Cardiac muscle cell (in vitro differentiated cells and primary cell): Measurements from ENCODE around the gene CXorf66. TPM values are rescaled to one million over a fixed set of nuclear protein-coding genes. Genes with fewer than 3 reads are reported as not detected.

Source experiments
- DNase-seq, 2 donors: peaks; one replicate each; pipeline versions ENCODE4 v3.0.0 to v3.0.0-alpha.2; 2010 to 2017; ENCODE audit warnings: low read depth in 1 of 2, low spot score in 1 of 2
- H3K27ac ChIP-seq: fragments of 200-600 bp; sonication (generic); 2 replicates; pipeline ENCODE4 v1.5.1; 2016
- H3K27me3 ChIP-seq: fragments of 200-600 bp; sonication (generic); 2 replicates; pipeline ENCODE4 v1.6.0; 2016; ENCODE audit warnings: control low read depth
- H3K36me3 ChIP-seq: fragments of 200-600 bp; sonication (generic); 2 replicates; pipeline ENCODE4 v1.5.1; 2016; ENCODE audit warnings: control low read depth
- H3K4me1 ChIP-seq: fragments of 200-600 bp; sonication (generic); 2 replicates; pipeline ENCODE4 v1.8.1; 2017; ENCODE audit warnings: low read depth, mild to moderate bottlenecking, mixed run types
- H3K4me3 ChIP-seq: fragments of 200-600 bp; sonication (generic); 2 replicates; pipeline ENCODE4 v1.5.1; 2016; ENCODE audit warnings: mild to moderate bottlenecking
- H3K9me3 ChIP-seq: fragments of 200-600 bp; sonication (generic); 2 replicates; pipeline ENCODE4 v1.5.1; 2017; ENCODE audit warnings: low read depth, mild to moderate bottlenecking, control low read depth
- polyA plus RNA-seq: library from polyadenylated mRNA; unstranded; fragments of >200 nt; fragmentation: Nextera tagmentation; extraction: Ambion mirVana; gene quantifications from 2 replicates; pipeline ENCODE4 v1.2.1, GENCODE V29; 2016
- total RNA-seq: library from RNA; depleted of rRNA; stranded (reverse); fragments of >200 nt; gene quantifications from 2 replicates; pipeline ENCODE4 v1.2.3, GENCODE V29; 2016
- TF ChIP-seq, protein P1 (sequence below): IDR thresholded peaks from 2 replicates; pipeline ENCODE4 v1.5.1; 2012; ENCODE audit warnings: low read depth, mild to moderate bottlenecking, low read length

Gene CXorf66
- total and polyA plus RNA-seq, 2 experiments from 2014 or later: not detected

DNA sequence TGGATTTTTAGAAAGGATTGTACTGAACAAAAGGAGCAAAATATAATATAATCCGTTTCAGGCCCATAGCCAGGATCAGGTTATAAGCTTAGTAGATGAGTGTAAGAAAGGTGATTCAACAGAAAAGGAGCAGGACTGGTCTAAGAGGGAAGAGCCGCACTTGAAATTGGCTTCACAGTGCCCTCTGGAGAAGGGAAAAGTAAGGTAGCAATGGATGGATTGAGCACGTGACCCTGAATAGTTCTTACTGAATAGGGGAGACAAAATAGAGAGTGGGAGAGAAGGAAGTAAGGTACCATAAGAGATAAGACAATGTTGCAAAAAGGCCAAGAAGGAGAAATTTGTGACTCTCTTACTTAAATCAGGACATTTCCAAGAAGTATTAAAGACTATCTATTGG lies 15.6 kb downstream of the CXorf66 start:
- Histone ChIP-seq H3K36me3 (no peaks in the 10 kb centered on the region), H3K27me3 (no peaks in the 10 kb centered on the region), H3K9me3 (no peaks in the 10 kb centered on the region), H3K27ac (no peak overlapping the region), H3K4me3 (no peak overlapping the region), H3K4me1 (no peaks in the 10 kb centered on the region)
- TF ChIP-seq, protein P1, sequence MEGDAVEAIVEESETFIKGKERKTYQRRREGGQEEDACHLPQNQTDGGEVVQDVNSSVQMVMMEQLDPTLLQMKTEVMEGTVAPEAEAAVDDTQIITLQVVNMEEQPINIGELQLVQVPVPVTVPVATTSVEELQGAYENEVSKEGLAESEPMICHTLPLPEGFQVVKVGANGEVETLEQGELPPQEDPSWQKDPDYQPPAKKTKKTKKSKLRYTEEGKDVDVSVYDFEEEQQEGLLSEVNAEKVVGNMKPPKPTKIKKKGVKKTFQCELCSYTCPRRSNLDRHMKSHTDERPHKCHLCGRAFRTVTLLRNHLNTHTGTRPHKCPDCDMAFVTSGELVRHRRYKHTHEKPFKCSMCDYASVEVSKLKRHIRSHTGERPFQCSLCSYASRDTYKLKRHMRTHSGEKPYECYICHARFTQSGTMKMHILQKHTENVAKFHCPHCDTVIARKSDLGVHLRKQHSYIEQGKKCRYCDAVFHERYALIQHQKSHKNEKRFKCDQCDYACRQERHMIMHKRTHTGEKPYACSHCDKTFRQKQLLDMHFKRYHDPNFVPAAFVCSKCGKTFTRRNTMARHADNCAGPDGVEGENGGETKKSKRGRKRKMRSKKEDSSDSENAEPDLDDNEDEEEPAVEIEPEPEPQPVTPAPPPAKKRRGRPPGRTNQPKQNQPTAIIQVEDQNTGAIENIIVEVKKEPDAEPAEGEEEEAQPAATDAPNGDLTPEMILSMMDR: no peak
- peak in 1 of 2 donors; percentile 4 for DNase-seq

DNA sequence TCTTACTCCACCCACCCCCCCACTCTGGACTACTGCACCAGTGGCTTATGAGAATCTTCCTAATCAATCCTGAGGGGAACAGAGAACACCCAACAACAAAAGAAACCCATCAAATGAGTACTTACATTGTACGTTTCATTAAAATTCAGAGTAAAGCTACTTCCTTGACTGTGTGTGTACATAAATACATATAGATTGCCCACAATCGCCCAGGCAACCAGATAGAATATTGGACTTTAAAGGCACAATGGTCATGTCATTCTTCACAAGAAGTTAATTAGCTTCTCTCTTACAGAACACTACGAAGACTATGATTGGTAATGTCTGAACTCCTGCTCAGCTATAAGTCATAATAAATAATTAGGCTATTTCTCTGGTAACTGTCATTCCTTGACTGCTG lies 20.2 kb downstream of the CXorf66 start:
- Histone ChIP-seq H3K4me1 (no peaks in the 10 kb centered on the region), H3K4me3 (no peak overlapping the region), H3K9me3 (no peaks in the 10 kb centered on the region), H3K36me3 (no peaks in the 10 kb centered on the region), H3K27me3 (no peaks in the 10 kb centered on the region), H3K27ac (no peak overlapping the region)
- no peak for DNase-seq
- TF ChIP-seq, protein P1: no peak

DNA sequence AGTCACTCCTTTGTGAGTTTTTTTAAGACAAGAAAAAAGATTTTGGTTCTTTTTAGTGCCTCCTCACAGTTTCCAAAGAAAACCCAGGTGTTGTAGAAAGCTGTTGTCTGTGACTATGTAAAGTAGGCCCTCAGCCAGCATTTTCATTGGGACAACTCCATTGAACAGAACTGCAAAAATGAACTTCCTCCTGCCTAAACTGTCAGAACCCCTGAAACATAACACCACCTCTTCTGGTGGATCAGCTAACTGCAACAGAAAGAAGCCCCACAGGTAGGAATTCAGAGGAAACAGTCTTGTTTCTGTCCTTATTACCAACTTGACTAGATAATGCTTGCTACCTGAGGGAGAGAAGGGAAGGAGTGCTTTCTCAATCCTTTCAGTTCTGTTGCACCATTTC lies 29.1 kb downstream of the CXorf66 start:
- Histone ChIP-seq H3K4me1 (no peaks in the 10 kb centered on the region), H3K36me3 (no peaks in the 10 kb centered on the region), H3K4me3 (no peak overlapping the region), H3K27me3 (no peaks in the 10 kb centered on the region), H3K9me3 (no peaks in the 10 kb centered on the region), H3K27ac (no peak overlapping the region)
- TF ChIP-seq, protein P1: no peak
- no peak for DNase-seq

DNA sequence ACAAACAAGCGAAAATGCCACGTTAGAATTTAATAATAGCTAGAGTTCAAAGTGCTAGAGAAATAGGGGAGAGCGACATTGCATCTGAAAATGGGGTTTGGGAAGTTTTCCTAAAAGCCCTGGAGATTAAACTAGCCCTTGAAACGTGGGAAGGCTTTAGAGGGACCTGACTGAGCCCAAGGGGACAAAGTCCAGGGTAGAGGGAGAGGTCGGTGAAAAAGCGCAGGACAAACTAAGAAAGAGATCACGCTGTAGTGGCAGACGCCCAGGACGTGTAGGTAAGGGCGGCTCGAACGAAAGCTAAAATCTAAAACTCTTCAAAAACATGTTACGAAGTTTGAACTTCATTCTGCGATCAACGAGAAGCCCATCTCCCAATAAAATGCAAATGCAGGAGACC lies 31.4 kb downstream of the CXorf66 start:
- no peak for DNase-seq
- no peaks in the 10 kb centered on the region for H3K4me1 ChIP-seq
- no peaks in the 10 kb centered on the region for H3K36me3 ChIP-seq
- no peaks in the 10 kb centered on the region for H3K9me3 ChIP-seq
- no peaks in the 10 kb centered on the region for H3K27me3 ChIP-seq
- H3K27ac ChIP-seq: no peak overlapping the region
- no peak overlapping the region for H3K4me3 ChIP-seq
- TF ChIP-seq, protein P1: no peak

DNA sequence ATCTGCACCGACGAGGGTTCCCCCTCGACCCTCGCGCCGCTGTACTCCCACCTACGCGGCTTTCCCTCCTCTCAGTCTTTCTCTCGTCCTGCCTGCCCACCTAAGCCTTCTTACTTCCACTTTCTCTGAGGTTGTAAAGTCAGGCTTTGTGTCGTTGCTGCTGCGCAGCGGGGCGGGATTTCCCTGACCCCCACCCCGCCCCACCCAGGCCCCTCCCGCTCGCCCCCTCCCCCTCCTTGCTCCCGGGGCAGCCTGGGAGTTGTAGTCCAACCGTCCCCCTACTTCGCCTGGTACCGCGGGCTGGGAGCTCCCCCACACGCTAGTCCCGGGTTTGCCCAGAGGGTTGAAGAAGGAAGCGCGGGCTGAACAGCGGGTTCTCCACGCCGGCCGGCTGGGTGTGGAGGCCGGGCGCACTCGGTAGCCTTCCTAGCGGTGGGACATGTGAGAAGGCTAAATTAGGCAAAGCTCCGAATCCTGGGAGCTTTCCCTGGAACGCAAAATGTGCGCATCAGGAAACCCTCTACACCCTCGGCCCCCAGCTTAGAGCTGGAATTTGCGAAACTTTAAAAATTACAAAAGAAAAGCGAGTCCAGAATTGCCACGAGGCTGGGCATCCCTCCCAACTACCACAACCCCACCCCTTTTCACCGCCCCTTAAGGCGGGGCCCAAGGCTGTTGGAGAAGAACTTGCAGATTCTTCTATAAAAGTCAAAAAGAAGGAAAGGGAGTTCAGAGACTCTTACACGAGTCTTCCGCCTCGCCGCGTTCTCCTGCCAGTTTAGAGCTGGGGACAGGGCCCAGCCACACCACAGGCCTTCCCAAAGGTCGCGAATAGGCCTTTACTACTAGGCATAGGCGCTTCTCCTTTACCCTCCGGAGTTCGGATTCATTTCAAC lies 32.2 kb downstream of the CXorf66 start, which contains the start of gene ATP11C:
TSS of gene ATP11C (minus strand) at position 153 of the 896 bp plus-strand sequence. CDS start 1,011 bp downstream, outside the sequence.
- Histone ChIP-seq H3K36me3 (no peaks in the 10 kb centered on the region), H3K4me1 (no peaks in the 10 kb centered on the region), H3K27ac (peak within 1 kb of the TSS; percentile 86), H3K9me3 (no peaks in the 10 kb centered on the region), H3K4me3 (peak within 1 kb of the TSS; percentile 51), H3K27me3 (no peaks in the 10 kb centered on the region)
- DNase-seq: peak; percentile 81 to 92
- TF ChIP-seq, protein P1: no peak
